ENCODE measurements around the gene MCCC1. TPM values are rescaled to one million over a fixed set of nuclear protein-coding genes. Genes with fewer than 3 reads are reported as not detected.
A peak's percentile ranks its signal among the peaks of the same experiment; 100 is the strongest.
"Not testable (repeated sequence)": the region's sequence is repeated elsewhere in the genome, so short reads cannot be mapped to it uniquely, and the experiment has no call there.

MCCC1 gene
- total and polyA plus RNA-seq, 2 of the 13 experiments (the other 11 are each of a cell fraction or from before 2014, with no cell fraction given): 11.7 to 30.1 TPM

DNA sequence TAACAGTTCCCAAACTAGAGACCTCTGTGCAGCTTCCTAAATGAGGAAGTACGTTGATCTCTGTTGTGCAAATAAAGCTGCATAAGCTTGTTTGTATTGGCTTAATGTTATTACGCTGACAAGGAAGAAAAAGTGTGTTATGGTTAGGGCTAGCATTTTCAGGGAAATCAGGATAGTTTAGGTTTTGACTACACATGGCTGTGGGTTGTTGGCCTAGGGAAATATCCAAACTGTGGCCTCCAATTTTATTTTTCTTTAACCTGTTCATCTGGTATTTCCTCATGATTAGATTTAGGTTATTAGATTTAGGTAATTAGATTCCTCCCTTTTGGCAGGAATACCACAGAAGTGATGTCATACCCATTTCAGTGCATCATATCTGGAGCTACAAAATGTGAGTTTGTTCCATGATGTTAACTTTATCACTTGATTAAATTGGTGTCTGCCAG is 8.7 kb upstream of the MCCC1 start (continued):
- peak; percentile 27; the same call in 1 of the 2 replicates for TF ChIP-seq ATF7 (IDR thresholded peaks at IDR 0.05)
- TF ChIP-seq ATF7 (CRISPR knock-in tag; IDR thresholded peaks at IDR 0.05): no peak
- no peak for TF ChIP-seq FOXA1 (IDR thresholded peaks at IDR 0.05)
- TF ChIP-seq FOXA1 (CRISPR knock-in tag; IDR thresholded peaks at IDR 0.05): 0 out of 2 replicates have a peak, but pooled peaks have one; percentile 7
- peak; percentile 58; the same call in 1 of the 2 replicates for TF ChIP-seq ELF3 (CRISPR knock-in tag; IDR thresholded peaks at IDR 0.05)
- TF ChIP-seq ZNF550 (CRISPR knock-in tag; IDR thresholded peaks at IDR 0.05; ENCODE audit: borderline replicate concordance): no peak
- TF ChIP-seq ZNF280D (CRISPR knock-in tag; IDR thresholded peaks at IDR 0.05): no peak
- no peak for TF ChIP-seq CENPX (CRISPR knock-in tag; IDR thresholded peaks at IDR 0.05)
- peak; percentile 90 for TF ChIP-seq MAFF (IDR thresholded peaks at IDR 0.05; ENCODE audit: low read depth, low read length)

- H2AFZ ChIP-seq (ENCODE audit: low read length); BruUV-seq (replicated peaks); H3K27ac ChIP-seq (ENCODE audit: extremely low read length, insufficient read depth, low read length); DNase-seq (ENCODE audit: low spot score); H3K36me3 ChIP-seq (replicated peaks in 1 of 2; ENCODE audit: control insufficient read depth in 1 of 2, insufficient read depth in 2 of 2, low read length in 2 of 2); ATAC-seq; H3K4me1 ChIP-seq (ENCODE audit: insufficient read depth, low read length); H4K20me1 ChIP-seq (ENCODE audit: insufficient read depth, low read length); in situ Hi-C loops (cut with HindIII; ENCODE audit: extremely low pct_ligation_motif_present, low pct_unique_long_range_greater_than_20kb); CTCF ChIA-PET (ENCODE audit: low intra/inter-chr PET ratio, low total read pairs); H3K27me3 ChIP-seq (ENCODE audit: control insufficient read depth in 1 of 2, insufficient read depth in 2 of 2, low read length in 2 of 2); intact Hi-C loops (cut with micrococcal nuclease; ENCODE audit: unreplicated experiment); H3K4me3 ChIP-seq (replicated peaks in 1 of 3; ENCODE audit: insufficient read depth in 1 of 3, low read depth in 2 of 3, low read length in 3 of 3); POLR2A ChIA-PET; H3K4me2 ChIP-seq (ENCODE audit: low read depth, low read length); FAIRE-seq; H3K9me3 ChIP-seq (ENCODE audit: low read length); H3K9ac ChIP-seq (ENCODE audit: insufficient read depth, low read depth, low read length); H3K79me2 ChIP-seq (ENCODE audit: insufficient read depth, low read length): not testable (repeated sequence)
- WGBS (ENCODE audit: low lambda C conversion rate): 90% methylated on average over 3 of the region's 4 CpGs
Measured at GRCh38 chr3:183107372-183107771, 8.1 kb upstream of the MCCC1 start.

All from HepG2 (cell line).